Ascending aorta (tissue), 2 donors: Measurements from ENCODE around the gene ADGRV1. TPM values are rescaled to one million over a fixed set of nuclear protein-coding genes. Genes with fewer than 3 reads are reported as not detected.

ENCODE experiments used
- DNase-seq, 2 donors: peaks; one replicate each; pipeline ENCODE4 v3.0.0-alpha.2; 2019; ENCODE audit warnings: low spot score in 2 of 2
- H3K27ac ChIP-seq, 2 donors: fragments of 200-600 bp; sonication (generic); one replicate each; pipeline ENCODE4 v1.5.1; 2016 to 2017; ENCODE audit warnings: mild to moderate bottlenecking in 1 of 2
- H3K27me3 ChIP-seq: fragments of 200-600 bp; sonication (generic); one replicate; pipeline ENCODE4 v1.5.1; 2017
- H3K36me3 ChIP-seq, 2 donors: fragments of 200-600 bp; sonication (generic); one replicate each; pipeline ENCODE4 v1.5.1; 2016
- H3K4me1 ChIP-seq, 2 donors: fragments of 200-600 bp; sonication (generic); one replicate each; pipeline ENCODE4 v1.5.1; 2016 to 2017; ENCODE audit warnings: mild to moderate bottlenecking in 1 of 2
- H3K4me3 ChIP-seq, 2 donors: fragments of 200-600 bp; sonication (generic); one replicate each; pipeline ENCODE4 v1.5.1; 2016 to 2017; ENCODE audit warnings: mild to moderate bottlenecking in 1 of 2
- H3K9me3 ChIP-seq, 2 donors: fragments of 200-600 bp; sonication (generic); one replicate each; pipeline ENCODE4 v1.5.1; 2016
- CTCF ChIP-seq, 3 experiments: fragments of 200-600 bp in 2 of 3; fragments of 450-650 bp in 1 of 3; sonication (generic) in 2 of 3; IDR thresholded peaks; one replicate each; pipeline ENCODE4 v1.5.1; 2016 to 2019; ENCODE audit warnings: antibody characterized with exemption in 3 of 3, mild to moderate bottlenecking in 1 of 3, moderate library complexity in 1 of 3
- intact Hi-C: fragments of 100-400 bp; cut with DNase I; formaldehyde crosslinking; loops from one replicate; pipeline ENCODE4 v1.15.1; 2023
- total RNA-seq: library from RNA; depleted of rRNA; stranded (reverse); fragments of >200 nt; gene quantifications from one replicate; pipeline ENCODE4 v1.1.0, GENCODE V29; 2016

Gene ADGRV1
- total RNA-seq, 1 donor from 2014 or later, result 6.9 TPM

GRCh38 chr5:91160714-91161285 lies 602.2 kb downstream of the ADGRV1 start:
- no peak overlapping the region for H3K27ac ChIP-seq
- H3K4me1 ChIP-seq, result peaks cover 0 to 16% of the 10 kb centered on the region in 2 donors
- intact Hi-C loops, result no loop called here
- no peaks in the 10 kb centered on the region for H3K27me3 ChIP-seq
- DNase-seq, result no peak
- H3K4me3 ChIP-seq, result no peak overlapping the region
- H3K36me3 ChIP-seq, result no peaks in the 10 kb centered on the region
- no peaks in the 10 kb centered on the region for H3K9me3 ChIP-seq
- TF ChIP-seq CTCF (IDR thresholded peaks at IDR 0.05), result no peak

GRCh38 chr5:91162534-91163381 lies 604.2 kb downstream of the ADGRV1 start:
- intact Hi-C loops, result no loop called here
- Histone ChIP-seq H3K9me3 (no peaks in the 10 kb centered on the region), H3K36me3 (no peaks in the 10 kb centered on the region), H3K4me1 (peaks cover 0 to 17% of the 10 kb centered on the region in 2 donors), H3K4me3 (no peak overlapping the region), H3K27me3 (no peaks in the 10 kb centered on the region), H3K27ac (peak overlapping the region in 1 of 2 donors; percentile 23)
- DNase-seq, result peak; percentile 41 to 82
- no peak for TF ChIP-seq CTCF (IDR thresholded peaks at IDR 0.05)

GRCh38 chr5:91164424-91164823 lies 605.8 kb downstream of the ADGRV1 start:
- H3K36me3 ChIP-seq, result no peaks in the 10 kb centered on the region
- no peak overlapping the region for H3K4me3 ChIP-seq
- H3K27me3 ChIP-seq, result no peaks in the 10 kb centered on the region
- no peak for DNase-seq
- intact Hi-C loops, result no loop called here
- no peak for TF ChIP-seq CTCF (IDR thresholded peaks at IDR 0.05)
- no peak overlapping the region for H3K27ac ChIP-seq
- H3K9me3 ChIP-seq, result no peaks in the 10 kb centered on the region
- peaks cover 0 to 17% of the 10 kb centered on the region in 2 donors for H3K4me1 ChIP-seq

GRCh38 chr5:91166059-91166807 lies 607.6 kb downstream of the ADGRV1 start:
- H3K4me1 ChIP-seq, result peaks cover 0 to 17% of the 10 kb centered on the region in 2 donors
- no peak overlapping the region for H3K4me3 ChIP-seq
- no peaks in the 10 kb centered on the region for H3K9me3 ChIP-seq
- DNase-seq, result no peak
- H3K27ac ChIP-seq, result peak overlapping the region; percentile 29 to 49
- intact Hi-C loops, result no loop called here
- TF ChIP-seq CTCF (IDR thresholded peaks at IDR 0.05), result no peak
- H3K36me3 ChIP-seq, result no peaks in the 10 kb centered on the region
- H3K27me3 ChIP-seq, result no peaks in the 10 kb centered on the region

GRCh38 chr5:91168859-91169258 lies 610.3 kb downstream of the ADGRV1 start:
- intact Hi-C loops, result no loop called here
- no peak overlapping the region for H3K27ac ChIP-seq

More at GRCh38 chr5:91168859-91169258, 610.3 kb downstream of the ADGRV1 start:
- TF ChIP-seq CTCF (IDR thresholded peaks at IDR 0.05), result no peak
- Histone ChIP-seq H3K4me3 (no peak overlapping the region), H3K27me3 (no peaks in the 10 kb centered on the region), H3K4me1 (peaks cover 0 to 10% of the 10 kb centered on the region in 2 donors), H3K36me3 (no peaks in the 10 kb centered on the region), H3K9me3 (no peaks in the 10 kb centered on the region)
- no peak for DNase-seq
